ENCODE measurements around the gene OR2T29.
"Not testable (repeated sequence)": the region's sequence is repeated elsewhere in the genome, so short reads cannot be mapped to it uniquely, and the experiment has no call there.

The OR2T29 gene, protein sequence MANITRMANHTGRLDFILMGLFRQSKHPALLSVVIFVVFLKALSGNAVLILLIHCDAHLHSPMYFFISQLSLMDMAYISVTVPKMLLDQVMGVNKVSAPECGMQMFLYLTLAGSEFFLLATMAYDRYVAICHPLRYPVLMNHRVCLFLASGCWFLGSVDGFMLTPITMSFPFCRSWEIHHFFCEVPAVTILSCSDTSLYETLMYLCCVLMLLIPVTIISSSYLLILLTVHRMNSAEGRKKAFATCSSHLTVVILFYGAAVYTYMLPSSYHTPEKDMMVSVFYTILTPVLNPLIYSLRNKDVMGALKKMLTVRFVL

DNA sequence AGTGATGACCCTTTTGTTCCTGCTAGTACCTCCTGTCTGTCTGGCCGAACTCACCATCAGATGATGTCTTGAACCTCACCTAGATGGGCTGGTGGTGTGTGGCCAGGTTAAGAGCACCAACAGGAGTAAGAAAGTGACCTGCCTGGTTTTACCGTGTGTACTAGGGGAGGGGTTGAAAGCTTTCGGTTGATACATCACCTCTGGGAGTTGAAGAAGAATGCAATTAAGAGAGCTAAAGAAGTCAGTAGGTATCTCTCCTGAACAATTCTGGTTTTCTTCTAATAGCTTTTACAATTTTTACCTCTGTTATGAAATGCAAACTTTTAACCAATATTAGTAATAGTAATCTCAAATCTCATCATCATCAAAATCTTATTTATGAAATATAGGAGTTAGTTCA is at the start of gene OR2T29:
Gene OR2T29 (minus strand): TSS at position 101 of the 400 bp plus-strand sequence. CDS start 3,281 bp downstream, outside the sequence.
- not testable (repeated sequence) for H3K27ac ChIP-seq (ENCODE audit: low read length); H3K4me3 ChIP-seq (ENCODE audit: low read length in 2 of 2); H3K36me3 ChIP-seq (ENCODE audit: control insufficient read depth in 2 of 2, insufficient read depth in 2 of 2, low read length in 2 of 2); H3K9ac ChIP-seq (ENCODE audit: low read length in 2 of 2); H3K27me3 ChIP-seq (ENCODE audit: control insufficient read depth in 1 of 2, insufficient read depth in 2 of 2, low read length in 2 of 2); H3K4me1 ChIP-seq (ENCODE audit: control insufficient read depth, insufficient read depth, low read length); H3K9me3 ChIP-seq (ENCODE audit: control insufficient read depth in 2 of 2, low read length in 2 of 2)

DNA sequence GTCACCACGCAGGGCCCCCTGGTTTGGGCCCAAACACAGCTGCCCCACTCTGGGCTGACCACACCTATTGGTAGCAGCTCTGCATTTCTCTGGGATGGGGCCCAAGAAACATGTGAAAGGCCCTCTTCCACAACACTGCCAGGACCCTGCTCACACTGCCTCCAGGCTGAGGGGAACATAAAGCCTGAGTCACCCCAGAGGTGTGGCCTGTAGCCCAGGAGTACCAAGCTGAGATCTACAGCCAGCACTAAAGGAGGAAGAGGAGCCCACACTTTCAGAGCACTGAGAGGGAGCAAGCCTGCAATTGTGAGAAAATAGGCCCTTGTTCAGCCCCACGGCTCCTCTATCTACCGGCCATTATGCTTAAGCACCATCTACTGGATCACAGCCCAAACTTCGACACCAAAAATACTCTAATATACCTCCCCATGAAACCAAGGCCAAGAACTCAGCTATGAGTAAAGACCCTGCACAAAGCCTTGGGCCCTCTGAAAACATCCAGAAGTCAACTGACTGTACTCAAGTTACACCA is 49.4 kb upstream of the OR2T29 start:
- Histone ChIP-seq H3K27ac (ENCODE audit: low read length) (no peak overlapping the region), H3K9ac (ENCODE audit: low read length in 2 of 2) (no peak overlapping the region), H3K36me3 (ENCODE audit: control insufficient read depth in 2 of 2, insufficient read depth in 2 of 2, low read length in 2 of 2) (no peaks in the 10 kb centered on the region), H3K4me1 (ENCODE audit: control insufficient read depth, insufficient read depth, low read length) (no peaks in the 10 kb centered on the region), H3K27me3 (ENCODE audit: control insufficient read depth in 1 of 2, insufficient read depth in 2 of 2, low read length in 2 of 2) (peaks cover 0 to 3% of the 10 kb centered on the region in 2 donors), H3K9me3 (ENCODE audit: control insufficient read depth in 2 of 2, low read length in 2 of 2) (no peaks in the 10 kb centered on the region), H3K4me3 (ENCODE audit: low read length in 2 of 2) (no peak overlapping the region)

DNA sequence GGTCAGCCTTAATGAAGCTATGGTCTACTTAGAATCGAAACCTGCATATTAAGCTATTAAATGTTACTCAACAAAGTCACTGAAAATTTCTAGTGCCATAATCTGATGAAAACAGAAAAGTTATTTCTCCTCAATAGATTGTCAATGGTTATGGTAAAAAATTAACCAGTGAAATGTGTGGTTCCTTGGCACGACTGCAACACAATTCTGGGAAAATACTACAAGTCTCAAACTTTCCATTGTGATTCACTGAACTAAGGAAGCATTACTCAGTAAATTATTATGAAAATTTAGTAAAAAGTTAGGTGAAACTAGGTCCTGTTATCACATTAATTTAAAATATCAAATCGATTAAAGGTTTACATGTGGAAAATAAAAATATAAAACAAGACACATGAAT is 47.7 kb upstream of the OR2T29 start:
- H3K9me3 ChIP-seq (ENCODE audit: control insufficient read depth in 2 of 2, low read length in 2 of 2) = no peaks in the 10 kb centered on the region
- peaks cover 0 to 3% of the 10 kb centered on the region in 2 donors for H3K27me3 ChIP-seq (ENCODE audit: control insufficient read depth in 1 of 2, insufficient read depth in 2 of 2, low read length in 2 of 2)
- H3K36me3 ChIP-seq (ENCODE audit: control insufficient read depth in 2 of 2, insufficient read depth in 2 of 2, low read length in 2 of 2) = no peaks in the 10 kb centered on the region
- no peak overlapping the region for H3K27ac ChIP-seq (ENCODE audit: low read length)
- no peaks in the 10 kb centered on the region for H3K4me1 ChIP-seq (ENCODE audit: control insufficient read depth, insufficient read depth, low read length)
- H3K4me3 ChIP-seq (ENCODE audit: low read length in 2 of 2) = no peak overlapping the region
- H3K9ac ChIP-seq (ENCODE audit: low read length in 2 of 2) = no peak overlapping the region

DNA sequence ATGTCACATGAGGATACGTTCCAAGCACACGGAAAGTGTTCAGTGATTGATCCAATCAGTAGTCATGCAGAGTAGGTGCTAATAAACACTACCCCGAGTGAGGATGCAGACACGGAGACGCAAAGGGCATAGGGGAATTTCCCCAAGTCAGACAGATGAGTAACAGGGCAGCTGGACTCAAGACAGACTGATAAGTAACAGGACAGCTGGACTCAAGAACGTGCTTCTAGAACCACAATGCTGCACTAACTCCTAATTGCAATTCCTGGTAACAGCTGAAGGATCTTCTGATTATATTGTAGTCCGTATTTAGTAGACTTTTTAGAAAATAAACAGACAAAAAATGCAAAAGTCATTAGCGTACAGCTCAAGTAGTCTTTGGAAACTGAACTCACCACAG is 36.8 kb upstream of the OR2T29 start:
- Histone ChIP-seq H3K36me3 (ENCODE audit: control insufficient read depth in 2 of 2, insufficient read depth in 2 of 2, low read length in 2 of 2) (no peaks in the 10 kb centered on the region), H3K9ac (ENCODE audit: low read length in 2 of 2) (no peak overlapping the region), H3K4me3 (ENCODE audit: low read length in 2 of 2) (no peak overlapping the region), H3K9me3 (ENCODE audit: control insufficient read depth in 2 of 2, low read length in 2 of 2) (peaks cover 0 to 2% of the 10 kb centered on the region in 2 donors), H3K4me1 (ENCODE audit: control insufficient read depth, insufficient read depth, low read length) (no peaks in the 10 kb centered on the region), H3K27me3 (ENCODE audit: control insufficient read depth in 1 of 2, insufficient read depth in 2 of 2, low read length in 2 of 2) (no peaks in the 10 kb centered on the region), H3K27ac (ENCODE audit: low read length) (no peak overlapping the region)

DNA sequence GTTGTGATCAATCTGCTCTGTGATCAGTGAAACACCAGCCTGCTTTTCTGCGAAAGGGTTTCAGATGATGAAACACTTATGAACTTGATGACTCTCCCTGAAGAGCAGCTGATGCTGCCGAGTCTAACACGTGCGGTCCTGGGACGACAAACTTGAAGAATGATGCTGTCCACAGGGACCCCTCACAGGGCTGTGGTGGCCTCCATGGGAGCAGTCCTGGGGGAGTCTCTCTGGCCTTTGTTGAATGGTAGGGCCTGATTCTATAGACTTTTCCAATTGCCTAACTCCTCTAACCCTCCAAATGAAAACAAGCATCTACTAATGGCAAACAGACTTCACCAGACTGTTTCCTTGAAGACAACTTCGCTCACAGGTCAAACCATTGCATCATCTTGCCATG is 35.0 kb upstream of the OR2T29 start, which contains the start of gene OR2T10:
Gene OR2T10 (minus strand): TSS at position 112 of the 400 bp plus-strand sequence. CDS start 3,932 bp downstream, outside the sequence.
- no peaks in the 10 kb centered on the region for H3K4me1 ChIP-seq (ENCODE audit: control insufficient read depth, insufficient read depth, low read length)
- H3K9ac ChIP-seq (ENCODE audit: low read length in 2 of 2) = no peak within 1 kb of the TSS
- peaks cover 0 to 2% of the 10 kb centered on the region in 2 donors for H3K9me3 ChIP-seq (ENCODE audit: control insufficient read depth in 2 of 2, low read length in 2 of 2)
- no peak within 1 kb of the TSS for H3K4me3 ChIP-seq (ENCODE audit: low read length in 2 of 2)
- no peaks in the 10 kb centered on the region for H3K27me3 ChIP-seq (ENCODE audit: control insufficient read depth in 1 of 2, insufficient read depth in 2 of 2, low read length in 2 of 2)
- H3K36me3 ChIP-seq (ENCODE audit: control insufficient read depth in 2 of 2, insufficient read depth in 2 of 2, low read length in 2 of 2) = no peaks in the 10 kb centered on the region
- no peak within 1 kb of the TSS for H3K27ac ChIP-seq (ENCODE audit: low read length)

DNA sequence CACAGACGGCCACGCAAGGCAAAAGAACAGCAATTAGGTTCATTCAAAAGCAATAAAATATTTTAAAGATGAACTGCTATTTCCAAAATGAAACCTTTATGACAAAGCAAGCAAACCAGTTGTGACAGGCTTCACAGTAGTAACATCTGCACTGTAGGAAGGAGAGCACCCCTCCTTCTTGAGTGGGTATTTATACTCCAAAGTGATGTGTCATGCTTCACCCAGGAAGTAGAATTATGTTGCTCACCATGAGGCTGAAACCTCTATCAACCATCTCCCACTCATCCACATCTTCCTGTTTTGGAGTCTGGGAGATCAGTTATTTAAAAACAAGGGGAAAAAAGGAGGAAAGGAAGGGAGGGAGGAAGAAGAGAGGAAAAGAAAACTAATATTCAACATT is 34.0 kb upstream of the OR2T29 start:
- Histone ChIP-seq H3K9me3 (ENCODE audit: control insufficient read depth in 2 of 2, low read length in 2 of 2) (no peaks in the 10 kb centered on the region), H3K27ac (ENCODE audit: low read length) (no peak overlapping the region), H3K9ac (ENCODE audit: low read length in 2 of 2) (no peak overlapping the region), H3K27me3 (ENCODE audit: control insufficient read depth in 1 of 2, insufficient read depth in 2 of 2, low read length in 2 of 2) (no peaks in the 10 kb centered on the region), H3K36me3 (ENCODE audit: control insufficient read depth in 2 of 2, insufficient read depth in 2 of 2, low read length in 2 of 2) (no peaks in the 10 kb centered on the region), H3K4me3 (ENCODE audit: low read length in 2 of 2) (no peak overlapping the region), H3K4me1 (ENCODE audit: control insufficient read depth, insufficient read depth, low read length) (no peaks in the 10 kb centered on the region)

DNA sequence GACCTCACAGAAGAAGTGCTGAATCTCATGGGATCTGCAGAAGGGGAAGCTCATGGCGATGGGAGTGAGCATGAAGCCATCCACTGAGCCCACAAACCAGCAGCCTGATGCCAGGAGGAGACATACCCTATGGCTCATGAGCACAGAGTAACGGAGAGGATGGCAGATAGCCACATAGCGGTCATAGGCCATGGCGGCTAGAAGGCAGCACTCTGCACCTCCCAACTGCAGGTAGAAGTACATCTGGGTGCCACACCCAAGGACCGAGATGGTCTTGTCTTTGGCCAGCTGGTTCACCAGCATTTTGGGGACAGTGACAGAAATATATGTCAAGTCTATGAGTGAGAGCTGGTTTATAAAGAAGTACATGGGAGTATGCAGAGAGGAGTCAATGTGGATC is 30.7 kb upstream of the OR2T29 start:
- Histone ChIP-seq H3K4me3 (ENCODE audit: low read length in 2 of 2) (no peak overlapping the region), H3K9ac (ENCODE audit: low read length in 2 of 2) (no peak overlapping the region)

DNA sequence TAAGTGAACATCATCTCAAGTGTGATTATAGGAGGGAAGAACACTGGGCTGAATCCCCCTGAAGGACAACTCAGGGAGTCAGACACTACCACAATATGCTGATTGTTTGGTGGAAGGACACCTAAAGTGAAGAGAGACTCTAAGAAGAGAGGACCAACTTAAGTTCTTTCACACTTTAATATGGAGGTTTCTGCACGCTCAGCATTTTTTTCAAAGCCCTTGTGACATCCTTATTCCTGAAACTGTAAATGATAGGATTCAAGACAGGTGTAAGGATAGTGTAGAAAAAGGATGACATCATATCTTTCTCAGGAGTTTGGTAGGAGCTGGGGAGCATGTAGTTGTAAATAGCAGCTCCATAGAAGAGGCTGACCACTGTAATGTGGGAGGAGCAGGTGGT is 30.1 kb upstream of the OR2T29 start:
- Histone ChIP-seq H3K27me3 (ENCODE audit: control insufficient read depth in 1 of 2, insufficient read depth in 2 of 2, low read length in 2 of 2) (no peaks in the 10 kb centered on the region), H3K9ac (ENCODE audit: low read length in 2 of 2) (no peak overlapping the region), H3K36me3 (ENCODE audit: control insufficient read depth in 2 of 2, insufficient read depth in 2 of 2, low read length in 2 of 2) (no peaks in the 10 kb centered on the region), H3K27ac (ENCODE audit: low read length) (no peak overlapping the region), H3K4me3 (ENCODE audit: low read length in 2 of 2) (no peak overlapping the region), H3K4me1 (ENCODE audit: control insufficient read depth, insufficient read depth, low read length) (no peaks in the 10 kb centered on the region), H3K9me3 (ENCODE audit: control insufficient read depth in 2 of 2, low read length in 2 of 2) (no peaks in the 10 kb centered on the region)

More for the DNA sequence above, 30.7 kb upstream of the OR2T29 start:
- Histone ChIP-seq H3K9me3 (ENCODE audit: control insufficient read depth in 2 of 2, low read length in 2 of 2) (no peaks in the 10 kb centered on the region), H3K4me1 (ENCODE audit: control insufficient read depth, insufficient read depth, low read length) (no peaks in the 10 kb centered on the region), H3K27me3 (ENCODE audit: control insufficient read depth in 1 of 2, insufficient read depth in 2 of 2, low read length in 2 of 2) (no peaks in the 10 kb centered on the region), H3K27ac (ENCODE audit: low read length) (no peak overlapping the region), H3K36me3 (ENCODE audit: control insufficient read depth in 2 of 2, insufficient read depth in 2 of 2, low read length in 2 of 2) (no peaks in the 10 kb centered on the region)

DNA sequence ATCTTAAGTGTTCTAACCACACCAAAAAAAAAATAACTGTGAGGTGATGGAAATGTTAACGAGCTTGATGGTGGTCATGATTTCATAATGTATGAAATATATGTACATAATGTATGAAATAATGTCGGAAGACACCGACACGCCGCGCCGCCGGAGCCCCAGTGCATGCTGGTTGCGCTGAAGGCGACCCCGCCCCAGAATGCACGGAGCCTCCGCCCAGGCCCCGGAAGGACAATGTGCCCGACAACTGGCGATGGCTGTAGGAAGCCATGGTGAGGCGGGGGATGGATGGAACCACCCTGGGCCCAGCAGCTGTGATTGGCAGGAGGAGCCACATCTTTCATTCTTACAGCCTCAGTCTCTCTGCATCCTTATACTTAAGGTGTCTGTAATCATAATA is 27.5 kb upstream of the OR2T29 start:
- Histone ChIP-seq H3K27me3 (ENCODE audit: control insufficient read depth in 1 of 2, insufficient read depth in 2 of 2, low read length in 2 of 2) (no peaks in the 10 kb centered on the region), H3K36me3 (ENCODE audit: control insufficient read depth in 2 of 2, insufficient read depth in 2 of 2, low read length in 2 of 2) (no peaks in the 10 kb centered on the region), H3K4me1 (ENCODE audit: control insufficient read depth, insufficient read depth, low read length) (no peaks in the 10 kb centered on the region), H3K4me3 (ENCODE audit: low read length in 2 of 2) (no peak overlapping the region), H3K9me3 (ENCODE audit: control insufficient read depth in 2 of 2, low read length in 2 of 2) (no peaks in the 10 kb centered on the region), H3K9ac (ENCODE audit: low read length in 2 of 2) (no peak overlapping the region), H3K27ac (ENCODE audit: low read length) (no peak overlapping the region)

DNA sequence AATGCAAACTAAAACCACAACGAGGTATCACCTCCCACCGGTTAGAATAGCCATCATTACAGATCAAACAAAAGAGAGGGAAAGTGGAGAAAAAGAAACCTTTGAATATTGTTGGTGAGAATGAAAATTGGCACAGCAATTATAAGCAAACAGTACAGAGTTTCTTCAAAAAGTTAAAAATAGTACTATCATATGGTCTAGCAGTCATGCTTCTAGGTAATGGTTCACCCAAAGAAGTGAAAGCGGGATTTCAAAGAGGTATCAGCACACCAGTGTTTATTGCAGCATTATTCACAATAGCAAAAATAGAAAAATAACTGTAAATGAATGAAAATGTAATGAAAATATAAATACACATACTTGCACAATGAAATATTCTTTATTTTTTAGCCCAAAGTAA is 26.8 kb upstream of the OR2T29 start:
- Histone ChIP-seq H3K4me3 (ENCODE audit: low read length in 2 of 2) (no peak overlapping the region), H3K36me3 (ENCODE audit: control insufficient read depth in 2 of 2, insufficient read depth in 2 of 2, low read length in 2 of 2) (no peaks in the 10 kb centered on the region), H3K27ac (ENCODE audit: low read length) (no peak overlapping the region), H3K9ac (ENCODE audit: low read length in 2 of 2) (no peak overlapping the region), H3K27me3 (ENCODE audit: control insufficient read depth in 1 of 2, insufficient read depth in 2 of 2, low read length in 2 of 2) (no peaks in the 10 kb centered on the region), H3K9me3 (ENCODE audit: control insufficient read depth in 2 of 2, low read length in 2 of 2) (no peaks in the 10 kb centered on the region), H3K4me1 (ENCODE audit: control insufficient read depth, insufficient read depth, low read length) (no peaks in the 10 kb centered on the region)

DNA sequence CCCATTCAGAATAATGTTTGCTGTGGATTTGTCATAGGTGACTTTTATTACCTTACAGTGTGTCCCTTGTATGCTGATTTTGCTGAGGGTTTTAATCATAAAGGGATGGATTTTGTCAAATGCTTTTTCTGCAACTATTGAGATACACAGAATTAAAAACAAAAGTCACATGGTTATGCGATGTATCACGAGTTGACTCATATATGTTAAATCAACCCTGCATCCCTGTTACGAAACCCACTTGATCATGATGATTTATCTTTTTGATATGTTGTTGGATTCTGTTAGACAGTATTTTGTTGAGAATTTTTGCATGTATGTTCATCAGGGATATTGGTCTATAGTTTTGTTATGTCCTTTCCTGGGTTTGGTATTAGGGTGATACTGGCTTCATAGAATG is 22.7 kb upstream of the OR2T29 start:
- H3K9ac ChIP-seq (ENCODE audit: low read length in 2 of 2) = no peak overlapping the region
- H3K9me3 ChIP-seq (ENCODE audit: control insufficient read depth in 2 of 2, low read length in 2 of 2) = no peaks in the 10 kb centered on the region
- no peak overlapping the region for H3K27ac ChIP-seq (ENCODE audit: low read length)
- no peaks in the 10 kb centered on the region for H3K36me3 ChIP-seq (ENCODE audit: control insufficient read depth in 2 of 2, insufficient read depth in 2 of 2, low read length in 2 of 2)
- no peaks in the 10 kb centered on the region for H3K4me1 ChIP-seq (ENCODE audit: control insufficient read depth, insufficient read depth, low read length)
- no peak overlapping the region for H3K4me3 ChIP-seq (ENCODE audit: low read length in 2 of 2)
- H3K27me3 ChIP-seq (ENCODE audit: control insufficient read depth in 1 of 2, insufficient read depth in 2 of 2, low read length in 2 of 2) = no peaks in the 10 kb centered on the region

All from stomach smooth muscle (tissue), 2 donors.